ENCODE data around the gene COPB1.

The COPB1 gene

GRCh38 chr11:14417617-14418374 lies 81.8 kb downstream of the COPB1 start:
- no peak overlapping the region for H3K27ac ChIP-seq
- TF ChIP-seq ZFX (IDR thresholded peaks at IDR 0.05) = no peak
- no peak for TF ChIP-seq CTCF (conservative IDR thresholded peaks at IDR 0.05)

GRCh38 chr11:14417186-14417585 lies 82.4 kb downstream of the COPB1 start:
- H3K27ac ChIP-seq = no peak overlapping the region

GRCh38 chr11:14414470-14415461 lies 84.8 kb downstream of the COPB1 start:
- TF ChIP-seq ZFX (IDR thresholded peaks at IDR 0.05) (no peak), CTCF (conservative IDR thresholded peaks at IDR 0.05) (no peak)
- no peak overlapping the region for H3K27ac ChIP-seq

More at GRCh38 chr11:14417186-14417585, 82.4 kb downstream of the COPB1 start:
- TF ChIP-seq CTCF (conservative IDR thresholded peaks at IDR 0.05) (no peak), ZFX (IDR thresholded peaks at IDR 0.05) (no peak)

GRCh38 chr11:14413307-14414069 lies 86.1 kb downstream of the COPB1 start:
- TF ChIP-seq CTCF (conservative IDR thresholded peaks at IDR 0.05) = no peak; the same call in 1 of the 2 replicates
- TF ChIP-seq ZFX (IDR thresholded peaks at IDR 0.05) = no peak
- H3K27ac ChIP-seq = no peak overlapping the region

- no peak overlapping the region for H3K27ac ChIP-seq
- TF ChIP-seq ZFX (IDR thresholded peaks at IDR 0.05) (no peak), CTCF (conservative IDR thresholded peaks at IDR 0.05) (no peak)
Observed at GRCh38 chr11:14411818-14412217, 87.8 kb downstream of the COPB1 start.

- no peak overlapping the region for H3K27ac ChIP-seq
Observed at GRCh38 chr11:14409891-14410290, 89.7 kb downstream of the COPB1 start.

More at GRCh38 chr11:14409891-14410290, 89.7 kb downstream of the COPB1 start:
- TF ChIP-seq ZFX (IDR thresholded peaks at IDR 0.05) (no peak), CTCF (conservative IDR thresholded peaks at IDR 0.05) (no peak)

Data from C4-2B (cell line).